OCI-LY1 (cell line): ENCODE results near the gene MYEOV.

Experiments used
- EZH2 ChIP-seq: fragments of 200-600 bp; sonication (generic), shearing (Covaris generic); IDR thresholded peaks from 2 replicates; pipeline ENCODE4 v1.8.0; 2017; ENCODE audit warnings: borderline replicate concordance, mixed run types, mild to moderate bottlenecking, antibody characterized with exemption, low read length, moderate library complexity, mixed read lengths
- TF ChIP-seq, protein P1 (sequence below): fragments of 200-600 bp; sonication (generic), shearing (Covaris generic); IDR thresholded peaks from 2 replicates; pipeline ENCODE4 v1.5.1; 2017; ENCODE audit warnings: mild to moderate bottlenecking, antibody characterized with exemption, low read length, moderate library complexity, mixed read lengths

DNA sequence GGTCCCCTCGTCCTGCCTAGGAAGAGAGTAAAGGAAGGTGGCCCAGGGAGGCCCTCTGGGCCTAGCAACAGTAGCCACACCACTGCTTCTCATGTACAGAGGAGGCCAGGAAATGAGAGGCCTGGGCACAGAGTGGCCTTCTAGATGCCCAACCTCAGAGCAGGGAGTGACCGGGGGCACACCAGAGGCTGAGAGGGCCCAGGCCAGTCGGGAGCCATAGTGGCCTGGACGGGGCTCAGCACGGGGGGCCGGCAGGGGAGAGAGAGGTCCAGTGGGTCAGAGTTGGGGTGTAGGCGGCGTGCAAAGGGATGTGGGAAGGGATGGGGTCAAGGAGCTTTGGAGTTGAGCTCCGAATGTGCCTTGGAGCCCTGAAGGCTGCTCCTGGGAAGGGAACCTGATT, 25.0 kb upstream of the MYEOV start:
- TF ChIP-seq, protein P1, sequence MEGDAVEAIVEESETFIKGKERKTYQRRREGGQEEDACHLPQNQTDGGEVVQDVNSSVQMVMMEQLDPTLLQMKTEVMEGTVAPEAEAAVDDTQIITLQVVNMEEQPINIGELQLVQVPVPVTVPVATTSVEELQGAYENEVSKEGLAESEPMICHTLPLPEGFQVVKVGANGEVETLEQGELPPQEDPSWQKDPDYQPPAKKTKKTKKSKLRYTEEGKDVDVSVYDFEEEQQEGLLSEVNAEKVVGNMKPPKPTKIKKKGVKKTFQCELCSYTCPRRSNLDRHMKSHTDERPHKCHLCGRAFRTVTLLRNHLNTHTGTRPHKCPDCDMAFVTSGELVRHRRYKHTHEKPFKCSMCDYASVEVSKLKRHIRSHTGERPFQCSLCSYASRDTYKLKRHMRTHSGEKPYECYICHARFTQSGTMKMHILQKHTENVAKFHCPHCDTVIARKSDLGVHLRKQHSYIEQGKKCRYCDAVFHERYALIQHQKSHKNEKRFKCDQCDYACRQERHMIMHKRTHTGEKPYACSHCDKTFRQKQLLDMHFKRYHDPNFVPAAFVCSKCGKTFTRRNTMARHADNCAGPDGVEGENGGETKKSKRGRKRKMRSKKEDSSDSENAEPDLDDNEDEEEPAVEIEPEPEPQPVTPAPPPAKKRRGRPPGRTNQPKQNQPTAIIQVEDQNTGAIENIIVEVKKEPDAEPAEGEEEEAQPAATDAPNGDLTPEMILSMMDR = no peak
- no peak for TF ChIP-seq EZH2
